ENCODE measurements around the gene BCKDHA.

Gene BCKDHA

DNA sequence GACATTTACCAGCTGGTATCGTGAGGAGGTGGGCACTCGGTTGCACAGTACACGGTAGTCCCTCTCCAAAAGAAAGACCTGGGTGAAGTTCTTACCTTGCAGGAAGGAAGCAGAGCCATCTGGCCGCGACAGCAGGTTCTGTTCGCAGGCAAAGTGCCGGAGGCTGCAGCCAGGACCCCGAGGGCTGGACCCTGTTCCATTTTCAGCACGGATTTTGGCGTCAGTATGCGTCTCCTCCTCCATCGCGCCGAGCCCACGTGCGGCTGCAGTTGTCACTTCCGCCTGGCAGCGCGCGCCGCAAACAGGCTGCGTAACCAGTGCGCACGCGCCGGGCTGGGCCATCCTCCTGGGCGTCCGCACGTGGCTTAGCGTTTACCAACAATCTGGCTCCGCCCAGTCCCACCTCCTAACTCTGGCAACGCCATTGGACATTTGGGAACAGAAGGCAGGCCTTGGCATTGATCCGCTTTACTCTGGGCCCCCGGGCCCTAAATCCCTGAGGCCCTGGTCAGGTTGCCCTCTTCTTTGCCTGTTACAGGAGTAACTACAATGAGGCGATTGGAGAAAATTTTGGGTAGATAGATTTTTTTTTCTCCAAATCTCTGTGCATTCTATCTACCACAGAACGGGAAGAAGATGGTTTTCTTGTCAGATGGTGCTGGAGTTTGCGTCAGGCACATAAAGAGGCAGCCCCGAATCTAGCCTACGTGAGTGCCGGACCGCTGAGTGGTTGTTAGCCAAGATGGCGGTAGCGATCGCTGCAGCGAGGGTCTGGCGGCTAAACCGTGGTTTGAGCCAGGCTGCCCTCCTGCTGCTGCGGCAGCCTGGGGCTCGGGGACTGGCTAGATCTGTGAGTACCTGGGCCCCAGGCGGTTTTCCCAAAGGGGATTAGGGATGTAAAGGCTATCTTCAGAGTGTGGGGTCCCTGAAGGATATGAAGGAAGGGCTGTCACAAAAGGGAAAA is at the start of gene BCKDHA, which contains the start of gene EXOSC5:
Gene BCKDHA, plus strand, starts transcription at position 733 of the 964 bp plus-strand sequence. Its CDS starts 10 bp downstream, at position 743.
Gene EXOSC5, minus strand, starts transcription at position 274 of the 964 bp plus-strand sequence. Its CDS starts 31 bp downstream, at position 243.
- Histone ChIP-seq H3K79me2 (ENCODE audit: insufficient read depth, low read length) (peaks cover 64% of the 10 kb centered on the region), H3K9me3 (ENCODE audit: insufficient read depth, low read length, severe bottlenecking) (no peaks in the 10 kb centered on the region), H3K4me1 (ENCODE audit: insufficient read depth, low read length) (peaks cover 33% of the 10 kb centered on the region), H3K27me3 (ENCODE audit: insufficient read depth, low read length, poor library complexity) (no peaks in the 10 kb centered on the region), H3K27ac (ENCODE audit: low read length) (peak within 1 kb of the TSS; percentile 93), H3K36me3 (ENCODE audit: insufficient read depth, low read length) (peaks cover 5% of the 10 kb centered on the region; the same call in 1 of the 2 replicates), H2AFZ (ENCODE audit: low read depth, low read length) (peak within 1 kb of the TSS; percentile 89), H3K4me2 (ENCODE audit: insufficient read depth, low read length) (peak within 1 kb of the TSS; percentile 93), H3K4me3 (ENCODE audit: low read depth in 1 of 2, low read length in 2 of 2) (peak within 1 kb of the TSS; percentile 82 to 85), H3K9ac (ENCODE audit: low read depth, low read length) (peak within 1 kb of the TSS; percentile 75), H4K20me1 (ENCODE audit: insufficient read depth, low read length) (peaks cover 4% of the 10 kb centered on the region; the same call in 1 of the 2 replicates)
- ATAC-seq (ENCODE audit: insufficient read depth, low read depth), result peak; percentile 99
- TF ChIP-seq EZH2 (IDR thresholded peaks at IDR 0.05; ENCODE audit: borderline replicate concordance, low read depth, low read length, severe bottlenecking), result no peak
- TF ChIP-seq, protein P1, sequence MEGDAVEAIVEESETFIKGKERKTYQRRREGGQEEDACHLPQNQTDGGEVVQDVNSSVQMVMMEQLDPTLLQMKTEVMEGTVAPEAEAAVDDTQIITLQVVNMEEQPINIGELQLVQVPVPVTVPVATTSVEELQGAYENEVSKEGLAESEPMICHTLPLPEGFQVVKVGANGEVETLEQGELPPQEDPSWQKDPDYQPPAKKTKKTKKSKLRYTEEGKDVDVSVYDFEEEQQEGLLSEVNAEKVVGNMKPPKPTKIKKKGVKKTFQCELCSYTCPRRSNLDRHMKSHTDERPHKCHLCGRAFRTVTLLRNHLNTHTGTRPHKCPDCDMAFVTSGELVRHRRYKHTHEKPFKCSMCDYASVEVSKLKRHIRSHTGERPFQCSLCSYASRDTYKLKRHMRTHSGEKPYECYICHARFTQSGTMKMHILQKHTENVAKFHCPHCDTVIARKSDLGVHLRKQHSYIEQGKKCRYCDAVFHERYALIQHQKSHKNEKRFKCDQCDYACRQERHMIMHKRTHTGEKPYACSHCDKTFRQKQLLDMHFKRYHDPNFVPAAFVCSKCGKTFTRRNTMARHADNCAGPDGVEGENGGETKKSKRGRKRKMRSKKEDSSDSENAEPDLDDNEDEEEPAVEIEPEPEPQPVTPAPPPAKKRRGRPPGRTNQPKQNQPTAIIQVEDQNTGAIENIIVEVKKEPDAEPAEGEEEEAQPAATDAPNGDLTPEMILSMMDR (IDR thresholded peaks at IDR 0.05; ENCODE audit: borderline replicate concordance, extremely low read depth, low read length, poor library complexity, severe bottlenecking), result no peak
- peak; percentile 99 for DNase-seq

GRCh38 chr19:41350735-41351338 is 46.8 kb upstream of the BCKDHA start:
- peaks cover 50% of the 10 kb centered on the region for H4K20me1 ChIP-seq (ENCODE audit: insufficient read depth, low read length)
- peak overlapping the region; percentile 32; the same call in 1 of the 2 replicates for H3K27ac ChIP-seq (ENCODE audit: low read length)
- no peaks in the 10 kb centered on the region for H3K27me3 ChIP-seq (ENCODE audit: insufficient read depth, low read length, poor library complexity)
- peaks cover 65% of the 10 kb centered on the region for H3K79me2 ChIP-seq (ENCODE audit: insufficient read depth, low read length)
- no peaks in the 10 kb centered on the region for H3K9me3 ChIP-seq (ENCODE audit: insufficient read depth, low read length, severe bottlenecking)
- peak overlapping the region; percentile 97 for H3K9ac ChIP-seq (ENCODE audit: low read depth, low read length)
- H2AFZ ChIP-seq (ENCODE audit: low read depth, low read length), result no peak overlapping the region
- ATAC-seq (ENCODE audit: insufficient read depth, low read depth) (no peak), DNase-seq (no peak)
- peak overlapping the region in 1 of 2 experiments; percentile 93; a peak in 2 of 4 replicates for H3K4me3 ChIP-seq (ENCODE audit: low read depth in 1 of 2, low read length in 2 of 2)
- TF ChIP-seq, protein P1 (IDR thresholded peaks at IDR 0.05; ENCODE audit: borderline replicate concordance, extremely low read depth, low read length, poor library complexity, severe bottlenecking), result no peak
- no peak for TF ChIP-seq EZH2 (IDR thresholded peaks at IDR 0.05; ENCODE audit: borderline replicate concordance, low read depth, low read length, severe bottlenecking)
- peaks cover 45% of the 10 kb centered on the region for H3K4me1 ChIP-seq (ENCODE audit: insufficient read depth, low read length)
- H3K4me2 ChIP-seq (ENCODE audit: insufficient read depth, low read length), result peak overlapping the region; percentile 78
- H3K36me3 ChIP-seq (ENCODE audit: insufficient read depth, low read length), result peaks cover 39% of the 10 kb centered on the region

DNA sequence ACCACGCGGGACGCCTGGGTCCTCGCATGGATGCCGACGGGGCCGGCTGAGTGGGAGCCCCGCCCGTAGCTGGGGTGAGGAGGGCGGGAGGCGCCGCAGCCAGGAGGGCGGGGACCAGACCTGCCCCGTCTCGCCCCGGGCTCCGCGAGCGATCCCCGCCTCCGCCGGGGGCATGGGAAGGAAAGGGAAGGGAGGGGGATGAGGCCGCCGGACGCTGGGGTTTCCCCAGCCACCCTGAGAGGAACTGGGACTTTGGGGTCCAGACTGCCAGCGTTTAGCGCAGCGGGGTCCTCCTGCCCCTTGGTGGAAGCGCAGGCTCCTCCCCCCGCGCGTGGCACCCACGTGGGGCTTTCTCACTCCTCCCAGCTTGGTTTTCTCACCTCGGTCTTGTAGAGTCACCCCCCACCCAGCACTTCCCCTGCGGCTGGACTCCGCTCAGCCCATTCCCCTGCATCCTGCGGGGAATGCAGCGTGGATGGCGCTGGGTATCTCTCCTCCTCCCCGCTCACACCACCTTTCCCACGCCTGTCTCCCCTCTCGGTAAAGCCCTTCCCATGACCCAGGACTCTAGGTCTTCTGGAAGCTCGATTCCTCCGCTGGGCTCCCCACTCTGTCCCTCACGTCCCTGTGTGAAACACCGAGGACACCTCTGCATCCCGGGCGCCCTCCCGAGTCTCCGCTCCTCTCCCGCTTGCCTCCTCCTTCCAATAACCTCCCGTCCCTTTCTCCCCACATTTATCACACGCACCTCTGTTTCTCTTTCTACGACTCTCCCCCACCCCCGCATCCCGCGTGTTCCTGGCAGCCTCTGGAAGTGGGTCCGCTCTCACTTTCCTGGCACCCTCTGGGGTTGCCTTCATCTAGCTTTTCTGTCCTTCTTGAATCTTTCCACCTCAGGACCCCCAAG is 46.0 kb upstream of the BCKDHA start:
- Histone ChIP-seq H3K27ac (ENCODE audit: low read length) (peak overlapping the region; percentile 87), H3K4me1 (ENCODE audit: insufficient read depth, low read length) (peaks cover 45% of the 10 kb centered on the region), H3K4me3 (ENCODE audit: low read depth in 1 of 2, low read length in 2 of 2) (peak overlapping the region; percentile 93 to 95; a peak in 3 of 4 replicates), H3K36me3 (ENCODE audit: insufficient read depth, low read length) (peaks cover 32% of the 10 kb centered on the region), H3K27me3 (ENCODE audit: insufficient read depth, low read length, poor library complexity) (no peaks in the 10 kb centered on the region), H3K79me2 (ENCODE audit: insufficient read depth, low read length) (peaks cover 65% of the 10 kb centered on the region), H3K9me3 (ENCODE audit: insufficient read depth, low read length, severe bottlenecking) (no peaks in the 10 kb centered on the region), H3K9ac (ENCODE audit: low read depth, low read length) (peak overlapping the region; percentile 97), H2AFZ (ENCODE audit: low read depth, low read length) (no peak overlapping the region), H4K20me1 (ENCODE audit: insufficient read depth, low read length) (peaks cover 50% of the 10 kb centered on the region), H3K4me2 (ENCODE audit: insufficient read depth, low read length) (peak overlapping the region; percentile 78)
- peak; percentile 37 for ATAC-seq (ENCODE audit: insufficient read depth, low read depth)
- no peak for TF ChIP-seq EZH2 (IDR thresholded peaks at IDR 0.05; ENCODE audit: borderline replicate concordance, low read depth, low read length, severe bottlenecking)
- DNase-seq, result peak; percentile 60
